Colon (tissue), 2 donors: ENCODE results near the gene ANKRD23.

Experiments
- FAIRE-seq: peaks from 2 replicates; lab custom pipeline; 2012; peaks lifted over from hg19 to GRCh38; lab: Jason Lieb, UNC
- donor health status: control.
- donor health status: control.

Gene ANKRD23

GRCh38 chr2:96877042-96877451 is 33.2 kb upstream of the ANKRD23 start:
- FAIRE-seq, result no peak

GRCh38 chr2:96876269-96877041 is 32.6 kb upstream of the ANKRD23 start:
- no peak for FAIRE-seq

GRCh38 chr2:96875498-96876268 is 31.9 kb upstream of the ANKRD23 start:
- FAIRE-seq, result no peak

- FAIRE-seq, result no peak
Observed at GRCh38 chr2:96874198-96874831, 30.5 kb upstream of the ANKRD23 start.

- FAIRE-seq, result no peak
Observed at GRCh38 chr2:96873651-96874096, 29.9 kb upstream of the ANKRD23 start.

- no peak for FAIRE-seq
Observed at GRCh38 chr2:96872591-96873349, 28.9 kb upstream of the ANKRD23 start.

- FAIRE-seq, result no peak
Observed at GRCh38 chr2:96870626-96871255, 26.9 kb upstream of the ANKRD23 start.

GRCh38 chr2:96869822-96870625 is 26.2 kb upstream of the ANKRD23 start, which contains the start of gene SEMA4C:
TSS of gene SEMA4C (minus strand) at chr2:96870080. CDS start at chr2:96867886, 2,194 bp downstream.
- FAIRE-seq, result no peak

- no peak for FAIRE-seq
Observed at GRCh38 chr2:96869281-96869821, 25.5 kb upstream of the ANKRD23 start.

GRCh38 chr2:96868555-96869280 is 24.9 kb upstream of the ANKRD23 start:
- no peak for FAIRE-seq

- no peak for FAIRE-seq
Observed at GRCh38 chr2:96867756-96868554, 24.1 kb upstream of the ANKRD23 start.

- FAIRE-seq, result no peak
Observed at GRCh38 chr2:96866986-96867755, 23.4 kb upstream of the ANKRD23 start.

- FAIRE-seq, result no peak
Observed at GRCh38 chr2:96866586-96866985, 22.8 kb upstream of the ANKRD23 start.

GRCh38 chr2:96866149-96866548 is 22.3 kb upstream of the ANKRD23 start:
- FAIRE-seq, result no peak

- FAIRE-seq, result no peak
Observed at GRCh38 chr2:96865654-96866053, 21.8 kb upstream of the ANKRD23 start.

- FAIRE-seq, result no peak
Observed at GRCh38 chr2:96864343-96865091, 20.7 kb upstream of the ANKRD23 start.
